ENCODE measurements around the gene PHKG1.
"Not testable (repeated sequence)": the region's sequence is repeated elsewhere in the genome, so short reads cannot be mapped to it uniquely, and the experiment has no call there.

Gene PHKG1

GRCh38 chr7:56081626-56082340 is 11.0 kb downstream of the PHKG1 start:
- no peak for DNase-seq

DNA sequence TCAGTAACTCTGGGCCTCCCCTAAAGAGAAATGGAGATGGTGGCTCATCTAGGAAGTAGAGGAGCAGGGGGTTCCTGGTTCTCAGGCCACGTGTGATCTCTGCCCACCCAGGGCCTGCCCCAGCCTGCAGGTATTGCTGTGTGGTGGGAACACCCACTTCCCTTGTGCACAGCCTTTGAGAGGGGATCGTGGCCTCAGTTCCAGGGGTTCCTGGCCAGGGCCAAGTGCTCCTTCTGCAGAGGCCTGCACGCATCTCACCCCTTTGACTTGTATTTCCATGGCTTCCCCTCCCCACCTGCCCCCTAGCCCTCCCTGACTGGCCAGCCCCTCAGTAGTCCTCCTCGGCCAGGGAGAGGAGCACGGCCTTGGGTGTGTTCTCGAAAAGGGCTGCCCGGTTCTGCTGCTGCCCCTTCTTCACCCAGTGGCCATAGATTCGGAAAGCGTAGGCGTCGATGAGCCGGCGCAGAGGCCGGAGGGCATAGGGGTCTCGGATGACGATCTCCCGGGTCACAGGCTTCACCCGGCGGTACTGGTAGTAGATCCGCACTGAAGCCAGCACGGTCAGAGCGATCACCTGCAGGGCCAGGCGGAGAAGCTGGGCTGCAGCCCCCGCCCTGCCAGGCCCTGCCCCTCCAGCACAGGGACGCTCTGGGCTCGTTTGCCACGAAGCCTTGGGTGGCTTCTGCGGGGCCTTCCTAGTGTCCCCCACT is 11.9 kb downstream of the PHKG1 start:
- DNase-seq, result not testable (repeated sequence)

- peak in 1 of 3 experiments; percentile 50 for DNase-seq
Observed at GRCh38 chr7:56079450-56080185, 13.1 kb downstream of the PHKG1 start.

DNA sequence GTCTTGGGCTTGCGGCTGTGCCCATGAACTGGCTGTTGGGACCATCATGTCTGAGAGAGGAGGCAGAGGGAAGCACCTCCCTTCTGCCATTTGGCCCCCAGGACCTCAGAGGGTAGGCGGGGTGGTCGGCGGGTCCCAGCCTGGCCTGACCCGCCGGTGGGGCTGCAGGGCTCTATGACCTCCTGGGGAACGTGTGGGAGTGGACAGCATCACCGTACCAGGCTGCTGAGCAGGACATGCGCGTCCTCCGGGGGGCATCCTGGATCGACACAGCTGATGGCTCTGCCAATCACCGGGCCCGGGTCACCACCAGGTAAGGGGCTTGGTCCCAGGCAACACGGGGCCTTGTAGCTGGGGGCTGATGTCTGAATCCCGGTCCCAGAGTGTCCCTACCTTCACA is 14.6 kb downstream of the PHKG1 start:
- no peak for DNase-seq

- no peak for DNase-seq
Observed at GRCh38 chr7:56077681-56078080, 15.1 kb downstream of the PHKG1 start.

GRCh38 chr7:56074371-56074791 is 18.4 kb downstream of the PHKG1 start:
- DNase-seq, result peak; percentile 56 to 86 (median 64)

DNA sequence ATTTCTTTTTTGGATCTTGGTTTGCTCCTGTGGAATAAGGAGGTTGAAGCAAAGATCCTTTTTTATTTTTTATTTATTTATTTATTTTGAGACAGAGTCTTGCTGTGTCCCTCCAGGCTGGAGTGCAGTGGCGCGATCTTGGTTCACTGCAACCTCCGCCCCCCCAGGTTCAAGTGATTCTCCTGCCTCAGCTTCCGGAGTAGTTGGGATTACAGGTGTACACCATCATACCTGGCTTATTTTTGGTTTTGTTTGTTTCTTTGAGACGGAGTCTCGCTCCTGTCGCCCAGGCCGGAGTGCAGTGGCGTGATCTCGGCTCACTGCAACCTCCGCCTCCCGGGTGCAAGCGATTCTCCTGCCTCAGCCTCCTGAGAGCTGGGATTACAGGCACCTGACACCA is 26.4 kb downstream of the PHKG1 start:
- DNase-seq, result not testable (repeated sequence)

DNA sequence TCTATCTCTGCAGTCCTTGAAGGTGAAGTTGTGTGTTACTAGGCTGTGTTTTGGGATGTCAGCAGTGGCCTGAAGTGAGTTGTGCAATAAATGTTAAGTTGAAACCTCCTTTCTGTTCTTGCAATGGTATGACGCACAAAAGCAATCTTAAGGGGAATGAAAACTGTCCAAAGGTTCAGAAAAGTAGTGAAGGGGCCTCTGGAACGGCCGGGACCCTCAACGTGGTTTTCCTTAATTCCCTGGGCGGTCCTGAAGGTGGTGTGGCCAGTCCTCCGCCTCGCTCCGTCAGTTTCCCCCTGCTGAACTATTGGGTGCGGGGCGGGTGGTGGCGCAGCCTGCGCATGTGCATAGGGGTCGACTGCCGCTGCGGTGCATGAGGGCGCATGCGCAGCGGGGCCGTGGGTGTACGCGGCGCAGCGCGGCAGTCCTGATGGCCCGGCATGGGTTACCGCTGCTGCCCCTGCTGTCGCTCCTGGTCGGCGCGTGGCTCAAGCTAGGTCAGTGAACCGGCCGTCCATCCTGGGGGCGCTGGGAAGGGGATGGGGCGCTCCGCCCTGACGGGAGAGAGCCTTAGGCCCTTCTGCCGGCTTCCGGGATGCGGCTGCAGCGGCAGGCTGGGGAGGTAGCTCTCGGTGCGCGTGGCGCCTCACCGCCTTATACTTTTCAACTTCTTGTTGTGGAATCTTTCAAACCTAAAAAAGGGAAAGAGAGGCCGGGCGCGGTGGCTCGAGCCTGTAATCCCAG is 28.7 kb downstream of the PHKG1 start, which contains the start of gene SUMF2:
Gene SUMF2 (plus strand): TSS at position 405 of the 744 bp plus-strand sequence. CDS start 26 bp downstream, at position 431.
- peak; percentile 87 to 96 (median 93) for DNase-seq

DNA sequence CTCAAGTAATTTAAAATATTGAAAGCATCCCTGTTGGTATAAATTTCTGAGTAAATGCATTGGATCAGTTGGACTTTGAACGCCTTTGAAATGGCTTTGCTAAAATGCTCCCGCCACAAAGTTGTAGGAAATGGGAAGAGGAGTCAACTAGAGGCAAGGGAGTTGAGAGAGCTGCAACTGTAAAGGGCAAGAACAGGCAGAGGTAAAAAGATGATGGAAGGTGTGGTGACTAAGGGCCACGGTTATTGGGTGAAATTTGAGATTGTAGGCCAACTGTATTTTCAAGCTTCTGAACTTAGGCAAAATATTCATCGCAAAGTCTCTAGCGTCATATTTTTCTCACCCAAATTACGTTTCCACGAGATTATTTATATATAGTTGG is 29.3 kb downstream of the PHKG1 start:
- no peak for DNase-seq

DNA sequence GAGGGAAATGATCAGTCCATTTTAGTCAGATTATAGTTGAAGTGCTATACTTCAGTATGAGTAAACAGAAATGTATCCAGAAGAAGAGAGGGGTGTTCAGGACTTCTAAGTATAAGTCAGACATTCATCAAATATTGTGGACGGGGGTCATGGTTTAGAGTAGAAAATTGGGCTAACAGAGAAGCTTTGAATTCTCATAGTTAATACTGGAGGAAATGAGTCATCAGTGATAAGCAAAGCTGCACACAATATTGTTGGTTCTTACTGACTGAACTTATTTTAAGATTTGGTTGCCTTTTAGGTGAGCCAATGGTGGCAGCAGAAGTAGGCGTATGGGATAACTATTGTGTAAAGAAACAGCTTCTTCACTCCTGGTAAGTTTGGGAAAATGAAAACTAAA is 30.4 kb downstream of the PHKG1 start:
- DNase-seq, result no peak

DNA sequence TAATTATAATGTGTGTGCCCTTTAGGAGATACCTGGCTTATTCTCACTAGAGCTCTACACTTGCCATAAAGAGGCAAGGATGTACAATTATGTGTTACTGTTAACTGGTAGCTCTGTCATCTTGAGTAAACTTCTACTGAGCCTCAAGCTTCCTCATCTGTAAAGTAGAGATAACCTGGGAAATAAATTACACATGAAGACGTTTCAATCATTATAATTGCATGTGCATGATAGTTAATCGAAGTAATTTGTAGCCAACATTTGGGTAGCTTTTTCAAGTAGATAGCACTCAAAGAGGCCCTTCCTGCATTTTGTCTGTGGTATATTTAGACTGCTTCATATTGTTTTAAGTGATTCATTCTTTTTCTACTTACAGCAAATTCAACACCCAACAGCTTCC is 38.8 kb downstream of the PHKG1 start:
- no peak for DNase-seq

GRCh38 chr7:56053379-56053778 is 39.4 kb downstream of the PHKG1 start:
- no peak for DNase-seq

DNA sequence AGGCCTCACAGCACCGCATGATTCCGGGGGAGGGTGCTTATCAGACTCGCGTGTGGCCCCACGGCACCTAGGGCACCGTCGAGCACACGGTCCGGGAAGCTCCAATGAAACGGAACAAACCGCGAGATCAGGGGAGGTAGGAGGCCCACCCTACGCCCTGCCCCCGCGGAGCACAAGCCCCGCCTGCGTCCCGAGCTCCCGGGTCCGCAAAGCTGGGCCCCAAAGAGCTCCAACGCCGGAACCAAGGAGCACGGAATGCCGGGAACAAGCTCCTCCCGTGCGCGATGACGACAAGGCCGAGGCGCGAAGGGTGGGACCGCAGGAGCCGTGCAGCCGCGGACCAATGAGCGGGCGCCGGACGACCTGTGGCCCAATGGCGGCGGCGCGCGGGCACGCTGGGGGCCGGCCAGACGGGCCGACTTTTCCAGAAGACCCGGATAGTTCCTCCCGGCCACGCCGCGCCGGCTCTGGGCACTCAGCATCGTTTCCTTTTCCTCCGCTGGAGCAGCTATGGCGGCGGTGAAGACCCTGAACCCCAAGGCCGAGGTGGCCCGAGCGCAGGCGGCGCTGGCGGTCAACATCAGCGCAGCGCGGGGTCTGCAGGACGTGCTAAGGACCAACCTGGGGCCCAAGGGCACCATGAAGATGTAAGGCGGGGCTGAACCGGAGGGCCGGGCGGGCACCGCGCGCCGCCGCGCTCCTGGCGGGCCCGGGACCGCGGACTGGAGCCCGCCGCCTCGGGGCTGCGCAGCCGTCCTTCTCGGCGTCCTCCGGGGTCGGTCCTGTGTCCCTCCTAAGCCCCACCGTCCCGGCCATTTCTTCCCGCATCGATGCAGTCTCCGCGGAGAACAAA is 41.2 kb downstream of the PHKG1 start, which contains the start of the genes CCT6A and PSPH:
Gene CCT6A (plus strand): TSS at position 427 of the 853 bp plus-strand sequence. CDS start 84 bp downstream, at position 511.
Gene PSPH (minus strand): TSS at position 106 of the 853 bp plus-strand sequence. CDS start 30,232 bp downstream, outside the sequence.
- peak; percentile 97 to 99 (median 99) for DNase-seq

GRCh38 chr7:56051053-56051338 is 41.8 kb downstream of the PHKG1 start:
- no peak for DNase-seq

DNA sequence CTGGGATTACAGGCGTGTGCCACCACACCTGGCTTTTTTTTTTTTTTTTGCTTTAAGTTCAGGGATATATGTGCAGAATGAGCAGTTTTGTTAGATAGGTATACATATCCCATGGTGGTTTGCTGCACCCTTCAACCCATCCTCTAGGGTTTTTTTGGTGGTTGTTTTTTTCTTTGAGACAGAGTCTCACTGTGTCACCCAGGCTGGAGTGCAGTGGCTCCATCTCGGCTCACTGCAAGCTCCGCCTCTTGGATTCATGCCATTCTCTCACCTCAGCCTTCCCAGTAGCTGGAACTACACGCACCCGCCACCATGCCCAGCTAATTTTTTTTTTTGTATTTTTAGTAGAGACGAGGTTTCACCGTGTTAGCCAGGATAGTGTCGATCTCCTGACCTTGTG is 44.0 kb downstream of the PHKG1 start:
- DNase-seq, result peak; percentile 32 to 70 (median 34)

- no peak for DNase-seq
Observed at GRCh38 chr7:56048245-56048644, 44.5 kb downstream of the PHKG1 start.

- DNase-seq, result not testable (repeated sequence)
Observed at GRCh38 chr7:56047446-56048116, 45.2 kb downstream of the PHKG1 start.

- DNase-seq, result no peak
Observed at GRCh38 chr7:56046721-56047445, 45.9 kb downstream of the PHKG1 start.

DNA sequence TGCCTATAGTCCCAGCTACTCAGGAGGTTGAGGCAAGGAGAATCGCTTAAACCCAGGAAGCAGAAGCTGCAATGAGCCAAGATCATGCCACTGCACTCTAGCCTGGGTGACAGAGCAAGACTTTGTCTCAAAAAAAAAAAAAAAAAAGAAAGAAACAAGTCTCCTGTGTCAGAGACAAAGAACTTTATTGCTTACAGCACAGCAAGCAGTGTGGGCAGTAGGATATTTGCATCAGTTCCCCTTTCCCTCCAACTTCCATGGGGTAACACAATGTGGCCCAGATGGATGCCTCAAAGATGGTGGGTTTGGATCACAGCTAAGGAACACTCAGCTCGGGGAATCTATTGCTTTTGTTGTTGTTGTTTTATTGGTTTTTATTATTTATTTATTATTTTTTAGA is 47.0 kb downstream of the PHKG1 start:
- not testable (repeated sequence) for DNase-seq

DNA sequence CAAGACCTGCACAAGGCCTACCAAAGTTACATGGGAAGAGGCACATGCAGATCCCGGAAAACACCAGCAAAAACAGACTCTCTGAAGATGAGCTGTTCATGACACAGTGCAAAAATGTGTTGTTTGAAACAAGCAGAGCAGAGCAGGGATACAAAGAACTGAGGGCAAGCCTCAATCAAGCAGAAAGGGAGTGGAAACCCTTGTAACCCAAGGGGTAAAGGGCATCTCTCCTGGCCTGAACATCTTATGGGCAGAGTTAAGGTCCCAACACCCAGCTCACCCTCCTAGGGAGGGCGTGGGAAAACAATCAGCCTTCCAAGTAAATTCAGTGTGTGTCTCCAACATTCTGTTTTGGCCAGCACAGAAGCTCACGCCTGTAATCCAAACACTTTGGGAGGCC is 52.0 kb downstream of the PHKG1 start:
- DNase-seq, result no peak

Data from NCI-H1417 (cell line).